ENCODE data around the gene ZNF366. TPM values are rescaled to one million over a fixed set of nuclear protein-coding genes. Genes with fewer than 3 reads are reported as not detected.

ZNF366 gene
- total RNA-seq, 4 donors from 2014 or later = 0.38 to 3.8 (median 2.1) TPM

GRCh38 chr5:72415616-72416325, 91.4 kb downstream of the ZNF366 start:
- Histone ChIP-seq H3K9me3 (no peaks in the 10 kb centered on the region), H3K4me1 (peaks cover 3% of the 10 kb centered on the region), H3K4me3 (no peak overlapping the region), H3K27ac (no peak overlapping the region), H3K27me3 (no peaks in the 10 kb centered on the region), H3K36me3 (no peaks in the 10 kb centered on the region)
- TF ChIP-seq POLR2AphosphoS5 (IDR thresholded peaks at IDR 0.05) (no peak), POLR2A (IDR thresholded peaks at IDR 0.05) (no peak), CTCF (IDR thresholded peaks at IDR 0.05) (no peak), EP300 (IDR thresholded peaks at IDR 0.05) (no peak)
- 86% methylated on average over 5 of the region's 5 CpGs for WGBS
- no peak for DNase-seq (ENCODE audit: low spot score in 2 of 2)

GRCh38 chr5:72412283-72413055, 94.7 kb downstream of the ZNF366 start:
- H3K36me3 ChIP-seq = no peaks in the 10 kb centered on the region
- peaks cover 3% of the 10 kb centered on the region for H3K4me1 ChIP-seq
- no peaks in the 10 kb centered on the region for H3K9me3 ChIP-seq
- WGBS = 68% methylated on average over 4 of the region's 4 CpGs
- H3K27ac ChIP-seq = no peak overlapping the region
- no peaks in the 10 kb centered on the region for H3K27me3 ChIP-seq
- no peak for DNase-seq (ENCODE audit: low spot score in 2 of 2)
- H3K4me3 ChIP-seq = no peak overlapping the region
- TF ChIP-seq CTCF (IDR thresholded peaks at IDR 0.05) = no peak
- TF ChIP-seq EP300 (IDR thresholded peaks at IDR 0.05) = no peak
- TF ChIP-seq POLR2A (IDR thresholded peaks at IDR 0.05) = no peak
- no peak for TF ChIP-seq POLR2AphosphoS5 (IDR thresholded peaks at IDR 0.05)

GRCh38 chr5:72410688-72411295, 96.4 kb downstream of the ZNF366 start:
- Histone ChIP-seq H3K9me3 (no peaks in the 10 kb centered on the region), H3K36me3 (no peaks in the 10 kb centered on the region), H3K4me3 (no peak overlapping the region), H3K27ac (no peak overlapping the region), H3K4me1 (peaks cover 3% of the 10 kb centered on the region), H3K27me3 (no peaks in the 10 kb centered on the region)
- DNase-seq (ENCODE audit: low spot score in 2 of 2) = no peak
- TF ChIP-seq EP300 (IDR thresholded peaks at IDR 0.05) (no peak), CTCF (IDR thresholded peaks at IDR 0.05) (no peak), POLR2AphosphoS5 (IDR thresholded peaks at IDR 0.05) (no peak), POLR2A (IDR thresholded peaks at IDR 0.05) (no peak)
- WGBS = 87% methylated on average over 4 of the region's 4 CpGs

- H3K27me3 ChIP-seq = no peaks in the 10 kb centered on the region
- 67% methylated on average over 4 of the region's 4 CpGs for WGBS
- TF ChIP-seq POLR2AphosphoS5 (IDR thresholded peaks at IDR 0.05) (no peak), EP300 (IDR thresholded peaks at IDR 0.05) (no peak), POLR2A (IDR thresholded peaks at IDR 0.05) (no peak), CTCF (IDR thresholded peaks at IDR 0.05) (no peak)
- H3K27ac ChIP-seq = no peak overlapping the region
- no peaks in the 10 kb centered on the region for H3K9me3 ChIP-seq
- DNase-seq (ENCODE audit: low spot score in 2 of 2) = no peak
- no peaks in the 10 kb centered on the region for H3K36me3 ChIP-seq
- H3K4me1 ChIP-seq = no peaks in the 10 kb centered on the region
- H3K4me3 ChIP-seq = no peak overlapping the region
These were observed 98.6 kb downstream of the ZNF366 start for GRCh38 chr5:72408603-72409002.

- no peak overlapping the region for H3K4me3 ChIP-seq
- no peaks in the 10 kb centered on the region for H3K9me3 ChIP-seq
- peaks cover 4% of the 10 kb centered on the region for H3K4me1 ChIP-seq
- no peaks in the 10 kb centered on the region for H3K36me3 ChIP-seq
- no peak for DNase-seq (ENCODE audit: low spot score in 2 of 2)
- TF ChIP-seq EP300 (IDR thresholded peaks at IDR 0.05) (no peak), POLR2A (IDR thresholded peaks at IDR 0.05) (no peak), CTCF (IDR thresholded peaks at IDR 0.05) (no peak), POLR2AphosphoS5 (IDR thresholded peaks at IDR 0.05) (no peak)
- WGBS = 87% methylated on average over 5 of the region's 5 CpGs
- H3K27ac ChIP-seq = no peak overlapping the region
- no peaks in the 10 kb centered on the region for H3K27me3 ChIP-seq
These were observed 99.1 kb downstream of the ZNF366 start for GRCh38 chr5:72408127-72408526.

Measured in suprapubic skin (tissue), 4 donors.